ENCODE results near the gene MRPL58. TPM values are rescaled to one million over a fixed set of nuclear protein-coding genes. Genes with fewer than 3 reads are reported as not detected.

Gene MRPL58
- total and polyA plus RNA-seq, 2 of the 8 experiments (the other 6 are each of a cell fraction or from before 2014, with no cell fraction given): 43.6 to 49.1 TPM

DNA sequence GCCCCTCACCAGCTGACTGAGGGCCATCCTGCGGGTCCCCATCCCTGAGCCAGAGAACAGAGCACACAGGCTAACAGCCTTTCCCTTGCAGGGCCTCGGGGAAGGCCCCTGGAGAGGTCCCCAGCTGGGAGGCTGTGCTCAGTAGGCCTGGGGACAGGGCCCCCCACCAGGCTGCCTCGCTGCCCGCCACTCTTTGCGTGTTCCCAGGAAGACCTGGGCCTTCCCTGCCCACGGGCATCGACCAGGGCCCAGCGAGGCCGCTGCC lies 40.7 kb upstream of the MRPL58 start (continued):
- TF ChIP-seq SIN3A (conservative IDR thresholded peaks at IDR 0.05 in 1 of 2, IDR thresholded peaks at IDR 0.05 in 1 of 2; ENCODE audit: low read depth in 1 of 2, low read length in 2 of 2): no peak
- TF ChIP-seq JUND (IDR thresholded peaks at IDR 0.05; ENCODE audit: low read length): no peak
- TF ChIP-seq EGR1 (IDR thresholded peaks at IDR 0.05; ENCODE audit: borderline replicate concordance, low read depth, low read length): no peak
- TF ChIP-seq ASH2L (IDR thresholded peaks at IDR 0.05; ENCODE audit: low read length): no peak
- no peak for TF ChIP-seq CHD2 (IDR thresholded peaks at IDR 0.05; ENCODE audit: low read length)
- no peak for TF ChIP-seq ZNF274 (IDR thresholded peaks at IDR 0.05; ENCODE audit: borderline replicate concordance, extremely low read depth, low read length)
- TF ChIP-seq POLR2A (IDR thresholded peaks at IDR 0.05; ENCODE audit: control extremely low read depth in 1 of 2, low read depth in 2 of 2, low read length in 2 of 2): no peak
- no peak for TF ChIP-seq KDM4A (IDR thresholded peaks at IDR 0.05; ENCODE audit: low read depth, low read length, severe bottlenecking)
